GM19328 (cell line): ENCODE data around the gene RHOB.
"Not testable (repeated sequence)": the region's sequence is repeated elsewhere in the genome, so short reads cannot be mapped to it uniquely, and the experiment has no call there.

Experiments
- ATAC-seq: cut with Tn5 transposase; IDR thresholded peaks from one replicate; pipeline ENCODE4 v1.9.1; 2021; ENCODE audit warnings: mild to moderate bottlenecking, moderate library complexity; ENCODE audit not compliant: unreplicated experiment

Gene RHOB

DNA sequence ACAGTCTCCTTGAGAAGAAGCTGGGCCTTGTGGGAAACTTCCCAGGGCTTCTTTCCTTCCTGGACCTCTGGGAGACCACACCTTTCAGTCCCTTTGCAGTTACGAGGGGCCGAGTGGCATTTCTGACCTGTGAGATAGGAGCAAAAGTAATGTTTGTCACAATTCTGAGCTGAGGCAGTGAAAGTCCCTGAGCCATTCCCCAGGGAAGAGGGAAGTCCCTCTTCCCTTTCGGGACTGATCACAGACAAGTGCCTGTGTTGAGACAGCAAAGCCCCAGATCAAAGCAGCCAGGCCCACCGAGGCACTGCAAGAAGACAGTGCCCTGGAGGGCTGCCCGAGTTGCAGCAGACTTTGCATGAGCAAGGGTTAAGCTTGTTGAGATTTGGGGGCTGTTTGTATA, 41.9 kb downstream of the RHOB start:
- ATAC-seq, result no peak

DNA sequence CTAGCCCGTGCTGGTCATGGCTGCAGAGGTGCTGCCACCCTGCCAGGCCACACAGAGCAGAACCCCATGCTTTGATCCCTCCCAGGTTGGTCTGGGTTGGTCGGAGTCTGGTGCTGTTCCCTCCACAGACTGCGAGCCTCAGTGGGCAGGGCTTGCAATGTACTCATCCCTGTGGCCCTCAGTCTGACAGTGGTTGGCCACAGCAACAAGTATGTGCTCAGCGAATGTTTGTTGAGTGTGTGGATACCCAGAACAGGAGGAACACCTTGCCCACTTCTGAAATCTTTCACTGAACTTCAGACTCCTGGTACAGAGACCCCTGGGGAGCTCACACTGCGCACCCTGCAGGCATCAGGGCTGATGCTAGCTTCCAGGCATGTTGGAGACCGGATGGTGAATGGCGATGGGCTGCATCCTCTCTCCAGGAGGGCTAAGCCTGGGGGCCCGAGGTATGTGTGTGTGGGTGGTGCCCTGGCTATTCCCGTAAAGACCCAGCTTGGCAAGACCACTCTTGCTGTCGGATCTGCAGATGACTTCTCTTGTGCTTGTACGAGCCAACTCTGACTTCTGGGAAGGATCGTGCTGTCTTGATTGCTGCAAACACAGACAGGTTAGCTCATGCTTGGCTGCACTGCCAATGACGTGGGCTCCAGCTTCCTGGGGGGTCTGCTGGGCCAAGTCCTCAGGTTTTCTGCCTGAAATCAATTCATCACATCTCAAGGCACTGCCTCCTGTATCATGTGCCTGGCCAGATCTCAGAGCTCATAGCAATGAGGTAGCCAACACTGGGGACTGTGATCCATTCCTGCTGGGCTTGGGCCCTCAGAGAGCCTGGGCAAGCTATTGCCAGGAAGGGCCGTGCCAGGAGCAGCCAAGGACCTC, 43.7 kb downstream of the RHOB start:
- no peak for ATAC-seq

DNA sequence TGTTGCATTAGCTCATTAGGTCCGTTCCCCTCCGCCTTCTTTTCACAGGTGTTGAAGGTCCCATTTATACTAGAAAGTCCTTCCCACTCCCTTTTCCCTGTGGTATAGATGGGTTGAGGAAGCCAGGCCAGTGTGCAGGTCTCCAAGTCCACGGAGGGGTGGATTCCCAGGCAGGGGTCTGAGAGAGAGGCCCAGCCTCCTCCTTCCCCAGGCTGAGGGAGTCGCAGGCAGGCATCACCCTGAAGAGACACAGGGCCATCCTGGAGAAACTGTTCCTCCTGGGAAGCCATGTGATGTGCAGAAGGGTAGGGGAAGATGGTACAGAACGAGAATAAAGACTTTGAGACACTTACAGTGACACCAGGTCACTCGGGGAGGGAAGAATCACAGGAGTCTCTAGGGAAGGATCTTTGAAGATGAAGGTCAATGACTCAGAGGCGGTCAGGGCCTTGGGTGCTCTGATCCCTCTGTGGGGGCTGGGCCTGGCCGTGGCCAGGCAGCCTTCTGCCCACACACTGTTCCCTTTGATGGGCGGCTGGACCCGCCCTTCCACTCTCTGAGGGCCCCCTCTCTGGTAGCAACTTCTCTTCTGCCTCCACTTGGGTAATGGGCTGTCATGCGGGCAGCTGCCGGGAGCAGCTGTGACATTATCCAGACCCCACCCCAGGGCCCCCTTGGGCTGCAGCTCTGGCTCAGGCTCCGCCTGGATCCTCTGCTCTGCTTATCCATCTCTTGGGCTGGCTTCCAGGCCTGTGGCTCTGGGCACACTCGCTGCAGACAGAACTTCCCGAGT, 45.1 kb downstream of the RHOB start:
- ATAC-seq, result no peak

DNA sequence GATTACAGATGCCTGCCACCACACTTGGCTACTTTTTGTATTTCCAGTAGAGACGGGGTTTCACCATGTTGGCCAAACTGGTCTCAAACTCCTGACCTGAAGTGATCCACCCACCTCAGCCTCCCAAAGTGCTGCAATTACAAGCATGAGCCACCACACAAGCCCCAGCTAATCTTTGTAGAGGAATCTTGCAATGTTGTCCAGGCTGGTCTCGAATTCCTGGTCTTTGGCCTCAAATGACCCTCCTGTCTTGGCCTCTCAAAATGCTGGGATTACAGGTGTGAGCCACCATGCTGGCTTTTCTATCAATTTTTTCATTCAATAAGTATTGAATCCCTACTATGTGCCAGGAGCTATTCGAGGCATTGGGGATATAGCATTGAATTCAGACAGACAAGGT, 46.2 kb downstream of the RHOB start:
- not testable (repeated sequence) for ATAC-seq

DNA sequence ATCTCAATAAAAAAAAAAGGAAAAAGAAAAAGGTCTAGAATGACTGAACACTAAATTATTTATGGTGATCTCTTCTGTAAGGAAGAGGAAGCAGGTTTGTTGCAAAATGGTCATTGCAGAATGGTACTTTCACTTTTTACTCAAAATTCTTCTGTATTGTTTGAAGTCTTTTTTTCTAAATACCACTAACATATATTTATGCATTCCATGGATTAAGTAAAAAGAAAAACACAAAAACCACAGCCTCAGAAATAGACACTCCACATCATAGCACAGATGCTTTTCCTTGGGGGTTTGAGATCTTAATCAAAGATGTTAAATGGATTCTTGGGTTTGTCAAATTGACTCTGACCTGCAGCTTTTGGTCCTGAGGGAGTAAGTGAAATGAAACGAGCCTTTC, 47.4 kb downstream of the RHOB start:
- no peak for ATAC-seq

DNA sequence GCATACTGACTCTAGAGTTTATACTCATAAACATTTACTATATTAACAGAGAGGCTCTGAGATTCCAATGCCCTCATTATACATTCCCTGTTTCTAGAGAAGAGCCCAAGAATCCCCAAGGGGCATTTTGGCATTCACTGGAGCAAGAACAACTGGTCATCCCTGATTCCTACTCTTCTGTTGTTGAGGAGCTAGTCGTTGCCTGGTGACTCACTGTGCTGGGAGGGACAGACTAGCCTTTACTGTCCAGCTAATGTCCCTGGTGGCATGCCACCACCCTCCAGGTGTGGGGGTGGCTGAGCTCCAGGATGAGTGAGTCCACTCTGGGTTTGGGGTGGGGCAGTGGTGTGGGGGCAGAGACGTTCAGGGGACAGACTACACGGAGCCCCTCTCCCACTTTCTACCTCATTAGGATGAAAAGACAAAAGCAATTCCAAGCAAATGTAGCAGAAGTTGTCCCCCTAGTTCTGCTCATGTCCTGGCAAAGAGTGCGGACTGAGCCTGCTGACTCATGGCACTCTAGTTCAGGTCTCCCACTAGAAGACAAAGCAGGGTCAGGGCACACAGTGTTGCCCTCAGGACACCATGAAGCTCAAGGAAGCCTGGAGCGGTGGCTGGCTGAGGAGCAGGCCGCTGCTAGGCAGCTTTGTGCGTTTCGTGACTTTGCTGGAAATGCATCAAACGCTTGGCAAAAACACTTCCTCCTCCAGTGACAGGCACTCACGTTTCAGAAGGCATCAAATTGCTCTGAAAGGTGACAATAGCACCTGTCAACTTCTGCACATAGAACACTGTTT, 49.4 kb downstream of the RHOB start:
- no peak for ATAC-seq

DNA sequence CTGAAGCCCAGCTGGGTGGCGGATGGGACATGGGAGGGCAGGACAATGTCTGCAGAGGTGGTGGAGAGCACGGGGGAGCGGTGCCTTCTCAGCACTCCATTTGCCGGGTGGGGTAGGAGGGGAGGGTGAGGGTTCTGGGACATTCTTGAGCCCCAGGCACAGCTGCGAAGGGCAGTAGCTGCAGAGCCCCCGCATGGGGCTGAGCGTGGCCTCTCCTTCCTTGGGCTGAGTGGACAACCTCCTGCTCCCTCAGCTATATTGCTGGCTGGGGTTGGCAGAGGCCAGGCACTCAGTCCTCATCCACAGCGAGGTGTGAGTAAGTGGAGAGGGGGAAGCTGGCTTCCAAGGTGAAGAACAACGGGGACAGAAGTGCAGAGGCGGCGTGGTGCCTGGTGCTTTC, 50.1 kb downstream of the RHOB start:
- ATAC-seq, result no peak
